Epithelial cell of esophagus (primary cell): ENCODE results near the gene DNAI4.
"Not testable (repeated sequence)": the region's sequence is repeated elsewhere in the genome, so short reads cannot be mapped to it uniquely, and the experiment has no call there.

Source experiments
- DNase-seq: peaks from one replicate; pipeline ENCODE4 v3.0.0; 2010; ENCODE audit warnings: low read depth
- H3K4me3 ChIP-seq: 2 replicates; pipeline ENCODE4 v1.5.1; 2011; ENCODE audit warnings: mild to moderate bottlenecking, low read length, control low read depth
- TF ChIP-seq, protein P1 (sequence below): IDR thresholded peaks from 2 replicates; pipeline ENCODE4 v1.5.1; 2011; ENCODE audit warnings: low read depth, mild to moderate bottlenecking, low read length, control low read depth, inconsistent platforms; ENCODE audit not compliant: insufficient read depth; ENCODE audit errors: missing control alignments

Gene DNAI4

DNA sequence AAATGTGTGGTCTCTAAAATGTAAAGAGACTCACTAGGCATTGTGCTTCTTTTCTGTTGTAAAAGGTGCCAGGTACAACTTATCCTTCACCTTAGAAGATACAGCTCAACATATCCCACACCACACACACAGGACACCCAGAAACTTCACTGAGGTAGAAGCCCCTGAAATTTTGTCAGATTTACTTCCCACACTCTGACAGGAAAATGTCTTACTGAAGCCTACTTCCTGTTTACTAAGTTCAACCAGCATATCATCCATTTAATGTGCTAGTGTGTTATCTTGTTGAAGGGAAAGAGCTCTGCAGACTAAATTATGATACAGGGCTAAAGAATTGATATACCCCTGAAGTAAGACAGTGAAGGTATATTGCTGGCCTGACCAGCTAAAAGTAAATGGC, 83.7 kb downstream of the DNAI4 start:
- TF ChIP-seq, protein P1, sequence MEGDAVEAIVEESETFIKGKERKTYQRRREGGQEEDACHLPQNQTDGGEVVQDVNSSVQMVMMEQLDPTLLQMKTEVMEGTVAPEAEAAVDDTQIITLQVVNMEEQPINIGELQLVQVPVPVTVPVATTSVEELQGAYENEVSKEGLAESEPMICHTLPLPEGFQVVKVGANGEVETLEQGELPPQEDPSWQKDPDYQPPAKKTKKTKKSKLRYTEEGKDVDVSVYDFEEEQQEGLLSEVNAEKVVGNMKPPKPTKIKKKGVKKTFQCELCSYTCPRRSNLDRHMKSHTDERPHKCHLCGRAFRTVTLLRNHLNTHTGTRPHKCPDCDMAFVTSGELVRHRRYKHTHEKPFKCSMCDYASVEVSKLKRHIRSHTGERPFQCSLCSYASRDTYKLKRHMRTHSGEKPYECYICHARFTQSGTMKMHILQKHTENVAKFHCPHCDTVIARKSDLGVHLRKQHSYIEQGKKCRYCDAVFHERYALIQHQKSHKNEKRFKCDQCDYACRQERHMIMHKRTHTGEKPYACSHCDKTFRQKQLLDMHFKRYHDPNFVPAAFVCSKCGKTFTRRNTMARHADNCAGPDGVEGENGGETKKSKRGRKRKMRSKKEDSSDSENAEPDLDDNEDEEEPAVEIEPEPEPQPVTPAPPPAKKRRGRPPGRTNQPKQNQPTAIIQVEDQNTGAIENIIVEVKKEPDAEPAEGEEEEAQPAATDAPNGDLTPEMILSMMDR = no peak
- no peak for DNase-seq
- no peak overlapping the region for H3K4me3 ChIP-seq

DNA sequence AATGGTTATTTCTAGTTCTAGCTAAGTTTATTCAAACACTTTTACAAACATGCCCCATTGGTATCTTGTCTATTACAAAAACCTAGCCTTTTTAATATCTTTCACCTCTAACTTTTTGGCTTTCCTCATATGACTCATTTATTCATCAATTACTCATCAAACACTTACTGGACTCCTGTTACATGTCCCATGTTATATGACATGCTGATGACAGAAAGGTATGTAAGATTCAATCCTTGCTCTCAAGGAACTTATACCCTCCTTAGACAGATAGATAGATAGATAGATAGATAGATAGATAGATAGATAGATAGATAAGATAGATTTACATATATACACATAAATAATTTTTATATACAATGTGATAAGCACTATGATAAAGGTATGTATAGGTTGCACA, 89.7 kb downstream of the DNAI4 start:
- no peak overlapping the region for H3K4me3 ChIP-seq
- DNase-seq = peak; percentile 55
- TF ChIP-seq, protein P1 = no peak

DNA sequence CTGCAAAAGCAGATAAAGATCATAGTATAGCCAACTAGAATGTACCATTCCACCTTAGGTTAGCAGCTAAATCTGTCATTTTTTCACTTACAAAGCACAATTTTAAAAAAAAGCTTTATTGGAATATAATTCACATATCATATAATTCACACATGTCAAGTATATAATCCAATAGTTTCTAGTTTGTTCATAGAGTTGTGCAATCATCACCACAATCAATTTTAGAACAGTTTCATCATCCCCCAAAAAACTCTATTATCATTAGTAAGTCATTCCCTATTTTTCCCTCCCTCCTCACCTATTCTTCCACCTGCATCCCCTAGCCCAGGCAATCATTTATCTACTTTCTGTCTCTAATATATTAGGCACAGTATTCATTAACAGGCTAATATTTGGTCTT, 91.5 kb downstream of the DNAI4 start:
- DNase-seq = no peak
- no peak overlapping the region for H3K4me3 ChIP-seq
- TF ChIP-seq, protein P1 = no peak

DNA sequence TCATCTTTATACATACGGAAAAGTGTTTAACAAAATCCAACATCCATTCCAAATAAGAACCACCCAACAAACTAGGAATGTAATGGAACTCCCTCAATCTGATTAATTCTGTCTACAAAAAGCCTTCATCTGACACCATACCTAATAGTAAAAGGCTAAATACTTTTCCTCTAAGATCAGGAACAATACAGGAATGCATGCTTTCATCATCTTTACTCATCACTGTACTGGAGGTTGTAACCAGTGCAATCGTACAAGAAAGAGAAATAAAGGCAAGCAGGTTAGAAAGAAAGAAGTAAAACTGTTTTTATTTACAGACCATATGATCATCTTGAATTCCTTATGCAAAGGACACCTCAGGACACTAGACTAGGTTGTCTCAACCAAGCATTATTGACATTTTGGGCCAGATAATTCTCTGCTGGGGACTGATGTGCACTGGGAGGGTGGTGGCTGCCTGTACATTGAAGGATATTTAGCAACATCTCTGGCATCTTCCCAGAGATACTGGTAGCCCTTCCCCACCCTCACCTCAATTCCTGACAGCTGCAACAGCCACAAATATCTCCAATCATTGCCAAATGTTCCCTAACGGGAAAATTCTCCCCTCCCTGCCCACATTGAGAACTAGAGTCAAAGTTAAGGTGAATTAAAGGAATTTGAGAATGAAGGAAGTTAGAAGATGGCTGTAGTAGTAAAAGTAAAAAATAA, 93.0 kb downstream of the DNAI4 start:
- TF ChIP-seq, protein P1 = no peak
- peak; percentile 59 for DNase-seq
- H3K4me3 ChIP-seq = no peak overlapping the region

DNA sequence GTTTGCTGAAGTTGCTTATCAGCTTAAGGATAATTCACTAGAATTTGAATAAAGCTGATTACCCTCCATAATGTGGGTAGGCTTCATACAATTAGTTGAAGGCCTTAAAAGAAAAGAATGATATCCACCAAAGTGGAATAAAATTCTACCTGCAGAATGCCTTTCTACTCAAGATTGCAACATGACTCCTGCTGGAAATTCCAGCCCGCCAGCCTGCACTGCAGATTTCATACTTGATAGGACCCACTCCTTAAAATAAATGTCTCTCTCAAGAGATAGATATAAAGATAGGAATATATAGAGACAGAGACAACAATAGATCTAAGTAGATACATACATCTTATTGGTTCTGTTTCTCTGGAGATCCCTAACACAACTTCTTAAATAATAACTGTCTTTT, 99.9 kb downstream of the DNAI4 start:
- TF ChIP-seq, protein P1 = no peak
- H3K4me3 ChIP-seq = no peak overlapping the region
- DNase-seq = no peak

DNA sequence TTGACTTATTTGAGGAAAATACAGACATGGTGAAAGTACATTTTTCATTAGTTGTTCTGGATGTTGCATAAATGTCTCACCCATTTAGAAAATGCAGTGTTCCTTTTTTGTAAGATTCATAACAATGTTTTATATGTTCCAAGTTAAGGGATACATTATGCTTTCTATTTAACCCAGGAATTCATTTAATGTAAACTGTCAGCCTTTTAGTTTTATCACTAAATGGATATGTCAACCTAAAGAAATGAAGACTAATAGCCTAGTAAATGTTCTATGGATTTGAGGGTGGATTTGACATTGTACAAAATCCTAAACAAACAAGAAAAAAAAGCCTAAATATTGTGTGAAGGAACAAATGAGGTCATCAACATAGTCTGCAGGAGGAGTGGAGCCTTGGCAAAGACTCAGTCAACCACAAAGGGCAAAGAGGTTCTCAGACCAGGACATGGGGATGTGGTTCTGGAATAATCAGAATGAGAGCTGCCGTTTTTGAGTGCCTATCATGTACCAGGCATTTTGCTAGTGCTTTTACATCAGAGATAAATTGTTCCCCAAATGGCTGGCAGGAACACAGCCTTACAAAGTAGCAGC, 114.8 kb downstream of the DNAI4 start:
- TF ChIP-seq, protein P1 = no peak
- H3K4me3 ChIP-seq = no peak overlapping the region
- DNase-seq = no peak

DNA sequence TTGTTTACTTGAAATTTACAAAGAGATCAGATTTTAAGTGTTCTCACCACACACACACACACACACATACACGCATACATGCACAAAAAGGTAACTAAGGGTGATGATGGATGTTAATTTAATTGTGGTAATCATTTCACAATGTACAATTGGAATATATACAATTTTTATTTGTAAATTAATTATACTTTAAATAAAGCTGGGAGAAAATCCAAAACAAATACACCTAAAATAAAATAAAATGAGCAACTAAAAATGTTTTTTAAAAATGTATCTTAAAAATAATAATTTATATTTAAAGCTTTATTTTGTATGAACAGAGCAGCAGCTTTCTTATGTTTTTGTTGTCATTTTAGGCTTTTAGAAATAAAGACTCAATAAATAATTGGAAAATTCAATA, 115.4 kb downstream of the DNAI4 start:
- no peak overlapping the region for H3K4me3 ChIP-seq
- TF ChIP-seq, protein P1 = no peak
- DNase-seq = no peak

DNA sequence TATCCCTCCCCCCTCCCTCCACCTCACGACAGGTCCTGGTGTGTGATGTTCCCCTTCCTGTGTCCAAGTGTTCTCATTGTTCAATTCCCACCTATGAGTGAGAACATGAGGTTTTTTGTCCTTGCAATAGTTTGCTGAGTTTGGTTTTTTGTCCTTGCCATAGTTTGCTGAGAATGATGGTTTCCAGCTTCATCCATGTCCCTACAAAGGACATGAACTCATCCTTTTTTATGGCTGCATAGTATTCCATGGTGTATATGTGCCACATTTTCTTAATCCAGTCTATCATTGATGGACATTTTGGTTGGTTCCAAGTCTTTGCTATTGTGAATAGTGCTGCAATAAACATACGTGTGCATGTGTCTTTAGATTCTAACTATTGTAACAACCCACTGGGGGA, 128.8 kb downstream of the DNAI4 start:
- not testable (repeated sequence) for DNase-seq, H3K4me3 ChIP-seq
